Mesodermal cell (in vitro differentiated cells): ENCODE data around the gene DNAJC2.
"Not testable (repeated sequence)": the region's sequence is repeated elsewhere in the genome, so short reads cannot be mapped to it uniquely, and the experiment has no call there.

Source experiments
- H3K27ac ChIP-seq: 2 replicates; pipeline ENCODE4 v1.7.0; 2013; ENCODE audit warnings: mild to moderate bottlenecking, low read depth, low read length, moderate library complexity; ENCODE audit not compliant: severe bottlenecking
- H3K36me3 ChIP-seq: 2 replicates; pipeline ENCODE4 v1.7.1; 2013; ENCODE audit warnings: mild to moderate bottlenecking, low read length, moderate library complexity; ENCODE audit not compliant: control insufficient read depth, insufficient read depth
- H3K4me1 ChIP-seq: one replicate; pipeline ENCODE4 v1.7.1; 2013; ENCODE audit warnings: mild to moderate bottlenecking, low read length; ENCODE audit not compliant: insufficient read depth, control insufficient read depth, poor library complexity, severe bottlenecking
- H3K4me3 ChIP-seq: 2 replicates; pipeline ENCODE4 v1.7.0; 2013; ENCODE audit warnings: low read length, control low read depth, mild to moderate bottlenecking; ENCODE audit not compliant: insufficient read depth, poor library complexity, severe bottlenecking; ENCODE audit errors: extremely low read depth
- H3K9me3 ChIP-seq: 2 replicates; pipeline ENCODE4 v1.7.1; 2013; ENCODE audit warnings: mild to moderate bottlenecking, low read length, moderate library complexity; ENCODE audit not compliant: control insufficient read depth
- WGBS, 2 experiments: methylation state at CpG; one replicate each; pipeline ENCODE4 v1.1.5; 2013; ENCODE audit warnings: missing lambda C conversion rate in 2 of 2; ENCODE audit not compliant: insufficient coverage in 2 of 2; 5-methylcytosine and 5-hydroxymethylcytosine counted together

DNAJC2 gene

DNA sequence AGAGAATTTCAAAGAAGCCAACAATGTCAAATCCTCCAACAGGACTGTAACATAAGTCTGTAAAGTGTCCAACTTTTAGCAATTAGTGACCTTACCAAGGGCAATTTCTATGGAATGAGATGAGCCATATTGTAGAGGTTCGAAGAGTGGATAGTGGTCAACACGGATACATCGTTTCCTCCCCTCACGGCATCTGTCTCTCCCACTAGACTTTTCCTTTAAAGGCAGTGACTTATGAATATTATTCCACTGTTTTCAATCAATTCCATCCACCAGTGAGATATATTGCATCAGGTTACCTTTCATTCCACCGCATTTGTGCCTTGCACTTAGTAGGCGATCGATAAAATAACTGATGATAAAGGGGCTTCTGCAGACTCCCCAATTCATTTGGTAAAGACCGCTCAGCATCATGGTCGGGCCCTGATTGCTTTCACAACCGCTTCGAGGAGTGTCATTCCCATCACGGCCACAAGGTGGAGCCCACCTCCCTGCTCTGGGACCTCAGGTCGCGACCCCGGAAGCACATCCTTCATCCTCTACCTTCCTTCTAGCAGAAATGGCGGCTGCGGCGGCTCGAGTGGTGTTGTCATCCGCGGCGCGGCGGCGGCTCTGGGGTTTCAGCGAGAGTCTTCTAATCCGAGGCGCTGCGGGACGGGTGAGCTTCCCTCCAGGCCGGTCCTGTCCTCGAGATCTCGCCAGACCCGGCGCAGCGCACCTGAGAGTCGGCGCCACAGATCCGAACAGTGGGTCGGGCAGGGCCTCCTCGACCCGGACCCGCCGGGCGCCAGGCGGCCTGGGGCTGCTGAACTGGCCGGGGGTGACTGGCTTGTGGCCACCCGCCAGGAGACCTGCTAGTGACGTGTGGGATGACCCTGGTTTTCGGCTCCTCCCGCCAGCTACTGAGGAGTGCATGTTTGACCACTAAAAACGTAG lies 47.4 kb downstream of the DNAJC2 start, which contains the start of gene PMPCB:
PMPCB (plus strand) TSS at position 535 of the 936 bp plus-strand sequence; CDS start at position 560, 25 bp downstream.
- Histone ChIP-seq H3K27ac (peak within 1 kb of the TSS; percentile 85), H3K4me3 (peak within 1 kb of the TSS; percentile 73), H3K4me1 (no peaks in the 10 kb centered on the region), H3K36me3 (peaks cover 32% of the 10 kb centered on the region), H3K9me3 (no peaks in the 10 kb centered on the region)
- 0 to 11% methylated on average over 30 to 45 of the region's 52 CpGs for WGBS, 2 experiments

DNA sequence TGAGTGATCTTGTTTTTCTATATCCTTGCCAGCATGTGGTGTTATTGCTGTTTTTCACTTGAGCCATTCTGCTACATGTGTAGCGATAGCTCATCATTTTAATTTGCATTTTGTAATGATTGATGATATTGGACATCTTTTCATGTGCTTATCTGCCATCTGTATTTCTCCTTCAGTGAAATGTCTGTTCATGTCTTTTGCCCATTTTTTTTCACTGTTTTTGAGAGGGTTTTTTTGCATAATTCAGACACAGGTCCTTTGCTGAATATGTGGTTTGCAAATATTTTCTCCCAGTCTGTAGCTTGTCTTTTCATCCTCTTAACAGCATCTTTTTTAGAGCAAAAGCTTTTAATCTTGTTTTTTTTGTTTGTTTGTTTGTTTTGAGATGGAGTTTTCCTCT lies 51.0 kb downstream of the DNAJC2 start:
- H3K36me3 ChIP-seq, result no peaks in the 10 kb centered on the region
- no peaks in the 10 kb centered on the region for H3K4me1 ChIP-seq
- 100% methylated on average over 1 of the region's 1 CpG; no CpG with 5 or more reads in 1 of the 2 experiments for WGBS, 2 experiments
- no peak overlapping the region for H3K27ac ChIP-seq
- H3K4me3 ChIP-seq, result no peak overlapping the region
- H3K9me3 ChIP-seq, result no peaks in the 10 kb centered on the region

GRCh38 chr7:103292122-103292521 lies 52.4 kb downstream of the DNAJC2 start:
- Histone ChIP-seq H3K36me3 (no peaks in the 10 kb centered on the region), H3K27ac (no peak overlapping the region)
- WGBS, 2 experiments, result 83 to 90% methylated on average over 1 of the region's 3 CpGs

DNA sequence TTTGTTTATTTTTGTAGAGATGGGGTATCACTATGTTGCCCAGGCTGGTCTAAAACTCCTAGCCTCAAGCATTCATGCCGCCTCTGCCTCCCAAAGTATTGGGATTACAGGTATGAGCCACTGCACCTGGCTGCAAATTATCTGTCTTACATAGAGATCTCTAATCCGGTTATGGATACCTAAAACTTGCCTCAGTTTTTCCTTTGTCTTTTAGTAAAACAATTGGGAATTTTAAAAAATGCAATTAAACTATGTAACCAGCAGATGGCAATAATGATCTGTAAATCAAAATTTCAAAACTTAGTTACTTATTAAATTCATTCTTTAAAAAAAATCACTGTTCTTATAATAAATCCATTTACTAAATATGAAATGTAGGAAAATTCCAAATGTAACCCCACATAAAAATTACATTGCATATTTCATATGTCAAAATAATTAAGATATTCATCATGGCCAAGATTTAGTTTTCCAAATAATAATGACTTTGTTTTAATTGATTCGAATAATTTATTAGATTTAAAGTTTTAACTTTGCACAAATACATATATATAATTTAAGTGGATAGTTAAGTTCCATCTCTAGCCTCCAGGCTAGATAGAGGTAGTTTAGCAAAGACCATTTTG lies 61.7 kb downstream of the DNAJC2 start:
- not testable (repeated sequence) for H3K27ac ChIP-seq, H3K4me3 ChIP-seq, H3K36me3 ChIP-seq, H3K9me3 ChIP-seq, H3K4me1 ChIP-seq
- 50% methylated on average over 1 of the region's 3 CpGs; no CpG with 5 or more reads in 1 of the 2 experiments for WGBS, 2 experiments

More at GRCh38 chr7:103292122-103292521, 52.4 kb downstream of the DNAJC2 start:
- Histone ChIP-seq H3K4me1 (no peaks in the 10 kb centered on the region), H3K4me3 (no peak overlapping the region), H3K9me3 (no peaks in the 10 kb centered on the region)

GRCh38 chr7:103280803-103281155 lies 63.8 kb downstream of the DNAJC2 start:
- 2 to 4% methylated on average over 21 to 24 of the region's 25 CpGs for WGBS, 2 experiments
- H3K4me3 ChIP-seq, result peak overlapping the region; percentile 47
- H3K36me3 ChIP-seq, H3K4me1 ChIP-seq, H3K9me3 ChIP-seq, H3K27ac ChIP-seq: not testable (repeated sequence)

GRCh38 chr7:103279963-103280802 lies 64.4 kb downstream of the DNAJC2 start:
- peak overlapping the region; percentile 47 for H3K4me3 ChIP-seq
- H3K9me3 ChIP-seq, H3K36me3 ChIP-seq, H3K27ac ChIP-seq, H3K4me1 ChIP-seq: not testable (repeated sequence)
- 0 to 1% methylated on average over 37 to 53 of the region's 71 CpGs for WGBS, 2 experiments

DNA sequence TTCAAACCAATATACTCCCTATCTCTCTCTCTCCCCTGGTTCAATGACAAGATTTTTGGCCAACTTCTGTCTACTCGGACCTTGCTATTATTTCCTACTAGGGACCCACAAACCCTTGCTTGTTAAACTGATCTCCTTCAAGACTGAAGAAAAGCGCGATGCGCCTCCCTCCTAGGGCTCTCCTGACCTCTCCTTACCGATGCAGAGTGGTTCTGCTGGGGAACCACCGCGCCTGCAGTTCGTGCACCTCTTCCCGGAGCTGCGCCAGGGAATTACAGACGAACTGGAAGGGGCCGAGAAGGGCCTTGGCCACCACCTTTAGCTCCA lies 65.0 kb downstream of the DNAJC2 start:
- not testable (repeated sequence) for H3K9me3 ChIP-seq, H3K4me1 ChIP-seq, H3K36me3 ChIP-seq, H3K27ac ChIP-seq
- WGBS, 2 experiments, result 4 to 5% methylated on average over 8 to 12 of the region's 12 CpGs
- H3K4me3 ChIP-seq, result peak overlapping the region; percentile 47

DNA sequence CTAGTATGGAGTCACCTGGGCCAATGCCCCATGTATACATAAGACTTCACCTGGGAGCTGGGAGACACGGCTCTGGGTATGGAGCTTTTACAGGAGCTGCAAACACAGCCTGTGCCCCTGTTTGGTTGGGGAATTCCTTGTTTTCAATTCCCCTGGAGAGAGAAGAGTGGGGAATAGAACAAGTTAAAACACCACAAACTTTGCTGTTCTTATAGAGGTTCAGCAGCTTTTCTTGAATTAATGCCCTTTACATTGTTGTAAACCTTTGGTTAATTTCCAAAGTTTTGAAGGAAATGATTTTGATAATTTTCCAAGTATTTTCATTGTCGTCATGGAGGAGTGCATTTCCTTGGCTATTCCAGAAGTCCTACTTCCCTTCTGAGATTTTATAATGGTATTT lies 66.4 kb downstream of the DNAJC2 start:
- H3K27ac ChIP-seq, H3K9me3 ChIP-seq, H3K4me3 ChIP-seq, H3K36me3 ChIP-seq, H3K4me1 ChIP-seq: not testable (repeated sequence)
- 100% methylated on average over 1 of the region's 2 CpGs; no CpG with 5 or more reads in 1 of the 2 experiments for WGBS, 2 experiments

- not testable (repeated sequence) for H3K9me3 ChIP-seq, H3K4me3 ChIP-seq, H3K36me3 ChIP-seq, H3K27ac ChIP-seq, H3K4me1 ChIP-seq
- 98 to 100% methylated on average over 2 to 9 of the region's 24 CpGs for WGBS, 2 experiments
Observed at GRCh38 chr7:103274867-103275266, 69.7 kb downstream of the DNAJC2 start.

- H3K27ac ChIP-seq, H3K36me3 ChIP-seq, H3K4me1 ChIP-seq, H3K9me3 ChIP-seq, H3K4me3 ChIP-seq: not testable (repeated sequence)
- WGBS, 2 experiments, result 94% methylated on average over 2 of the region's 6 CpGs; no CpG with 5 or more reads in 1 of the 2 experiments
Observed at GRCh38 chr7:103273374-103273773, 71.2 kb downstream of the DNAJC2 start.
